HFFc6 (cell line): ENCODE measurements around the gene GSK3B. TPM values are rescaled to one million over a fixed set of nuclear protein-coding genes. Genes with fewer than 3 reads are reported as not detected.
"Not testable (repeated sequence)": the region's sequence is repeated elsewhere in the genome, so short reads cannot be mapped to it uniquely, and the experiment has no call there.

Source experiments
- DNase-seq: peaks from one replicate; pipeline ENCODE4 v3.0.0-alpha.2; 2018
- H3K27ac Mint-ChIP-seq: 2 replicates; pipeline ENCODE4 v1.8.0; 2020; ENCODE audit warnings: mild to moderate bottlenecking, mixed read lengths
- H3K27me3 Mint-ChIP-seq: 2 replicates; pipeline ENCODE4 v1.8.0; 2021; ENCODE audit warnings: mild to moderate bottlenecking, moderate library complexity, mixed read lengths; ENCODE audit not compliant: insufficient read depth
- H3K36me3 Mint-ChIP-seq: 2 replicates; pipeline ENCODE4 v1.8.0; 2021; ENCODE audit warnings: low read depth, mixed read lengths
- H3K4me1 Mint-ChIP-seq: 2 replicates; pipeline ENCODE4 v1.8.0; 2020; ENCODE audit warnings: low read depth, mixed read lengths
- H3K4me3 Mint-ChIP-seq: 2 replicates; pipeline ENCODE4 v1.8.0; 2020; ENCODE audit warnings: mild to moderate bottlenecking, moderate library complexity, mixed read lengths
- H3K9me3 Mint-ChIP-seq: 2 replicates; pipeline ENCODE4 v1.8.0; 2020; ENCODE audit warnings: mild to moderate bottlenecking, mixed read lengths
- CTCF ChIP-seq: fragments of 200-600 bp; sonication (generic); IDR thresholded peaks from 2 replicates; pipeline ENCODE4 v1.5.0; 2021; ENCODE audit warnings: antibody characterized with exemption, mild to moderate bottlenecking
- total RNA-seq, 6 experiments: library from RNA; stranded (reverse); fragmentation: NEBNext Ultra II Directional; extraction: Animal tissue kit (Norgen Biotek cat#: 25700); gene quantifications; 2 replicates in 1 of 6; 3 replicates in 5 of 6; pipeline ENCODE4 v1.2.3, GENCODE V29; 2021

Gene GSK3B
- total RNA-seq, 6 experiments from 2014 or later: 42.9 to 52.8 (median 49.6) TPM

- DNase-seq: no peak
Observed at GRCh38 chr3:120064641-120065040, 29.6 kb downstream of the GSK3B start.

GRCh38 chr3:120062474-120062873 lies 31.8 kb downstream of the GSK3B start:
- Mint-ChIP-seq H3K27ac (no peak overlapping the region), H3K9me3 (peaks cover 5% of the 10 kb centered on the region), H3K27me3 (no peaks in the 10 kb centered on the region), H3K4me3 (no peak overlapping the region), H3K36me3 (peaks cover 13% of the 10 kb centered on the region), H3K4me1 (peaks cover 23% of the 10 kb centered on the region)
- DNase-seq: no peak
- TF ChIP-seq CTCF: no peak

More at GRCh38 chr3:120064641-120065040, 29.6 kb downstream of the GSK3B start:
- Mint-ChIP-seq H3K4me3 (no peak overlapping the region), H3K27me3 (no peaks in the 10 kb centered on the region), H3K27ac (no peak overlapping the region), H3K4me1 (peaks cover 17% of the 10 kb centered on the region), H3K9me3 (peaks cover 5% of the 10 kb centered on the region), H3K36me3 (peaks cover 20% of the 10 kb centered on the region)
- TF ChIP-seq CTCF: no peak

GRCh38 chr3:120059081-120059864 lies 35.0 kb downstream of the GSK3B start:
- no peak for TF ChIP-seq CTCF
- Mint-ChIP-seq H3K36me3 (peaks cover 13% of the 10 kb centered on the region), H3K9me3 (no peaks in the 10 kb centered on the region)

GRCh38 chr3:120057626-120058025 lies 36.6 kb downstream of the GSK3B start:
- Mint-ChIP-seq H3K36me3 (peaks cover 24% of the 10 kb centered on the region), H3K27ac (no peak overlapping the region), H3K4me3 (no peak overlapping the region), H3K27me3 (no peaks in the 10 kb centered on the region; the same call in 1 of the 2 replicates), H3K4me1 (peaks cover 15% of the 10 kb centered on the region), H3K9me3 (no peaks in the 10 kb centered on the region)
- DNase-seq: no peak
- no peak for TF ChIP-seq CTCF

More at GRCh38 chr3:120059081-120059864, 35.0 kb downstream of the GSK3B start:
- Mint-ChIP-seq H3K27ac (no peak overlapping the region), H3K4me3 (no peak overlapping the region), H3K4me1 (peaks cover 13% of the 10 kb centered on the region), H3K27me3 (no peaks in the 10 kb centered on the region; the same call in 1 of the 2 replicates)
- no peak for DNase-seq

GRCh38 chr3:120057029-120057428 lies 37.2 kb downstream of the GSK3B start:
- Mint-ChIP-seq H3K27ac (no peak overlapping the region), H3K27me3 (no peaks in the 10 kb centered on the region; the same call in 1 of the 2 replicates), H3K4me1 (peaks cover 21% of the 10 kb centered on the region), H3K4me3 (no peak overlapping the region), H3K36me3 (peaks cover 24% of the 10 kb centered on the region), H3K9me3 (no peaks in the 10 kb centered on the region)
- TF ChIP-seq CTCF: no peak
- no peak for DNase-seq

DNA sequence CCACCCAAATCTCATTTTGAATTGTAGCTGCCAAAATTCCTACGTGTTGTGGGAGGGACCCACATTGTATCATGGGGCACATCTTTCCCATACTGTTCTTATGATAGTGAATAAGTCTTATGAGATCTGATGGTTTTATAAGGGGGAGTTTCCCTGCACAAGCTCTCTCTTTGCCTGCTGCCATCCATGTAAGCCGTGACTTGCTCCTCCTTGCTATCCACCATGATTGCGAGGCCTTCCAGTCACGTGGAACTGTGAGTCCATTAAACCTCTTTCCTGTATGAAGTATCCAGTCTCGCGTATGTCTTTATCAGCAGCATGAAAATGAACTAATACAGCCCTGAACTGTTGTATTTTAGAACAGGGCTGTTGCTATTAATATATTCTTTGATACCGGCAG lies 40.6 kb downstream of the GSK3B start:
- Mint-ChIP-seq H3K36me3 (peaks cover 24% of the 10 kb centered on the region), H3K4me1 (peaks cover 33% of the 10 kb centered on the region)
- not testable (repeated sequence) for DNase-seq, H3K27me3 Mint-ChIP-seq, H3K27ac Mint-ChIP-seq, H3K4me3 Mint-ChIP-seq, H3K9me3 Mint-ChIP-seq
